LHCN-M2 (cell line): ENCODE data around the gene SETD6. TPM values are rescaled to one million over a fixed set of nuclear protein-coding genes. Genes with fewer than 3 reads are reported as not detected.

Experiments used
- DNase-seq: peaks from one replicate; pipeline ENCODE4 v3.0.0-alpha.2; 2012; ENCODE audit warnings: low read depth
- total RNA-seq: library from RNA; depleted of rRNA; stranded (reverse); fragments of >200 nt; gene quantifications from 2 replicates; pipeline ENCODE4 v1.2.3, GENCODE V29; 2014

Gene SETD6
- total RNA-seq, 1 experiment from 2014 or later: 9.9 TPM

DNA sequence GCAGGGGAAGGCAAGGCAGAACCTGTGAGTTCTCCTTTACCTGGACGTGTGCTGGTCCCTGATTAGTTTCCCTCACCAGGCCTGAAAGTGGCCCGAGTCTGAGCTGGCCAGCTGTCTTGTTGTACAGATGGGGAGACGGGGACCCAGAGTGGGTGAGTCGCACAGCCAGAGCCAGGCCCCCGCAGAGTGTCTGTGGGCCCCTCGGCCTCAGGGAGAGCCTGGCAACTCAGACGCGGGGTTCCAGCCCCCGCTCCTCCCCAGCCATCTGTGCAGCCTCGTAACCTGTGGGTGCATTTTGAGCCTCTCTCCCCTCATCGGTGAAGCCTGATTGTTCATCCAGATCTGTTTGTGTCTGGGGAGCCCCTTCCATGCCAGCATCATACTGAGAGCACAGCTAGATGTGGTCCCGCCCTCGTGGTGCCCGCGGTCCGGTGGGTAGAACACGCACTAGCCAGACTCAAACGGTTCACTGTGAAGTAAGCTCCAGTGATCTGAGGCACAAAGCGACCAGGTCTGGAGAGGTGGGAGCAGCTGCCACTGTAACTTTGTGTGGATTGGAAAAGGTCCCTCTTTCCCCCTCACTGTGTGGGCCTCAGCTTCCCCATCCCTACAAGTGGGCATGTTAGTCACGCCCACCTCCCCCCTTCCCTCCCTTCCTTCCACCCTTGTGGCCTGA lies 21.4 kb upstream of the SETD6 start:
- DNase-seq: no peak

DNA sequence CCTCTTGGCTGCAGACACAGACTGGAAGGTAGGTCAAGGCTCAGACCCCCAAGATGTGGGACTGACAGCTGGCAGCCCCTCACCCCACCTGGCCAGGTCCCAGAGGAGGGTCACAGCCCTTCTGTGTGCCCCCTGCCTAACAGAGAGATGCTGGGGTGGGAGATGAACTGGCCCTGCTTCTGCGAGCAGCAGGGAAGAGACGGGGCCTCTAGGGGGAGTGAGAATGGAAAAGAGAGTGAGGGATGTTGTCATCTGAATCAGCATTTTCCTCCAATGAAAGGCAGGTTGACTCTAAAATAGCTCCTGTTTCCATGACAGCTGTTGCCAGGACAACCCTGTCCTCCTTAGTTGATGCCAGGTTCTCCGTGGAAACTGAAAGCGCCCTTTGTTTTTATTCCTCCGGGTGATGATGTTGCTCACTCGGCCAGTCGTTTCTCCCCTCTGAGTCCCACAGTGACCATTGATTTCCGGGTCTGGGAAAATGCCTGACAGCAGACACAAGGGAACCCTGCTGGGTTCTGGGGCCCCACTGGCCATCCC lies 20.3 kb upstream of the SETD6 start:
- DNase-seq: peak; percentile 97

DNA sequence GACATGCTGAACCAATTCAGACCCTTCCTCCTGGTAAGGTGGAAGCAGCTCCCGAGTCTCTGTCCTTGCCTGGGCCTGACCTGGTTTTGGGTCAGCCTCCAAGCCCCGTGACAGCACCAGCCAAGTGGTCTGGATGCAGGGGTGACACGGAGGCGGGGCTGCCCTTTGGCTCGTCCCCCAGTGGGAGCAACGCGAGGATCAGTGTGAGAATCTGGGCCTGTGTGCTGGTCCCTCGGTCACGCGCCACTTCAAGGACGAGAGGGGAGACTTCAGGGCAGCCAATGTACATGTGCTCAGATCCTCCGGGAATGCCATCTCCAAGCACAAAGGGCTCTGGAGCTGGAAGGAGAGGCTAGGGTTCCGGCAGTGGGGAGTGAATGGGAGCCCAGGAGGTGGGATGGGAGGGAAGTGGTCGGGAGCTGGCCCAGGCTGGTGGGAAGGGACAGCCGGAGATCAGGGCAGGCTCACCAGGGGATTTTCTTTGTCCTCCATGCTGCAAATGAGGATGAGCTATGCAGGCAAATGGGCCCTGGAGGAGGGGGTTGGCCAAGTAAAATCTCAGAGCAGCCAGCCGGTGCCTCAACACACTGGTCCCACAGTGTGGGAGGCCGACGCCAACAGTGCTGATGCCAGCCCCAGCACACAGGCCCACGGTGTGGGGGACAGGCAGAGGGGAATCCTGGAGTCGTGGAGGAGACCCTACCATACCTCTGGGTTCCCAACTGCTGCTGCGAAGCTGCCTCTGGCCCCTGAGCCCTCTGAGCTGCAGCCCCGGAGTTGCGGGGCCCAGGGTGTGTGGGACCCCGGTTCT lies 19.6 kb upstream of the SETD6 start:
- DNase-seq: no peak

DNA sequence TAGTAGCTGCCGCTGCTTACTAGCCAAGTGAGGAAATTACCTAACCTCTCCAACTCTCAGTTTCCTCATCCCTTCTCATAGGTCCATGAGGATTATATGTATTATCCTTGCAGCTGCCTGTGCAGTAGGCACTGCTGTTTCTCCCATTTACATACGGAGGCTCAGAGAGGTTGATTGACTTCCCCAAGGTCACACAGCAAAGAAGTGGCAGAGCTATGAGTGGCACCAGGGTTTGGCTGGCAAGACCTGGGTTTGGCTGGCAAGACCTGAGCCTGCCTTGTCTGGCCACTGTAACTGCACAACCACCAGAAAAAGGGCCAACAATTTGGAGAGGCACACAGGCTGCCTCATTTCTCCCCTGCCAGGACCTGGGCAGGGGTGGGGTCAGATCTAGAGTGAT lies 17.8 kb upstream of the SETD6 start:
- DNase-seq: no peak

DNA sequence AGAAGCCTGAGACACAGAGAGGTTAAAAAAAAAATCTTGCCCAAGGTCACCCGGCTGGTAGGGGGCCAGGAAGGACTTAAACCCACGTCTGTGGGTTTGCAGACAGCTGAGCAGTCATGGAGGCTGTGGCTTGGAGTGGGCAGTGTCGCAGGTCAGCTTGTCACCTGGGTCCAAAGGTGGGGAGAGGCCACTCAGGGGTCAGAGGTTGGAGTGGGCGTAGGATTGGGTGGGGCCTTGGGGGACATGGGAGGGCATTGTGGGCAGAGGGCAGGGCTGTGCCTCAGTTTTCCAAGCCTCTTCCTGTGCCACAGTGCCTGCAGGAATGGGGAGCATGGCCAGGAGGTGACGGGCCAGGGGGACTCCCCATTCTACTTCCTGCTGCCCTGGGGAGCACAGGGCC lies 17.4 kb upstream of the SETD6 start:
- DNase-seq: no peak

DNA sequence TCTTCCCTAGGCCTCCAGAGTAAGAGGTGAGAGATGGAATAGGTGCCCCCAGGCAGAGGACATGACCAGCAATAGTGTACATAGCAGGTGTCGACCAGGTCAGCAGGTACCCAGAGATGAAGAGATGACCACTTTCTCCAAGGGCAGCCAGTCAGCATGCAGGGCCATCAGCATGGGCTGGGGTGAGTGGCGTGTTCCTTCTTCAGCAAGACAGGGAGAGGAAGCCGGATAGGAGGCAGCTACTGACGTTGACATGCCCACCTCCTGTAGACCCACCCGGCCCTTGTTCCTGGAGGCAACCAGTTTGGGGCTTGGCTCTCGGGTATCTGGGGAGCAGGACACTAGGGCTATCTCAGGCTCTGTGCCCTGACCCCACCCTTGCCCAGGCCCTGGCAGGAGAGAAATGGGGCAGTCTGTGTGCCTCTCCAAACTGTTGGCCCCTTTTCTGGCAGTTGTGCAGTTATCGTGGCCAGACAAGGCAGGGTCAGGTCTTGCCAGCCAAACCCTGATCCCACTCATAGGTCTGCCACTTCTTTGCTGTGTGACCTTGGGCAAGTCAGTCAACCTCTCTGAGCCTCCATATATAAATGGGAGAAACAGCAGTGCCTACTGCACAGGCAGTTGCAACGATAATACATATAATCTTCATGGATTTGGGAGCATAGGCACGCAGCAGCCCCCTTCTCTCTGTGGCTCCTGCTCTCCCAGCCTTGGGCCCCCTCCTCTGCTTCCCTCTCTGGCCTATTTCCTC lies 16.8 kb upstream of the SETD6 start:
- DNase-seq: no peak

DNA sequence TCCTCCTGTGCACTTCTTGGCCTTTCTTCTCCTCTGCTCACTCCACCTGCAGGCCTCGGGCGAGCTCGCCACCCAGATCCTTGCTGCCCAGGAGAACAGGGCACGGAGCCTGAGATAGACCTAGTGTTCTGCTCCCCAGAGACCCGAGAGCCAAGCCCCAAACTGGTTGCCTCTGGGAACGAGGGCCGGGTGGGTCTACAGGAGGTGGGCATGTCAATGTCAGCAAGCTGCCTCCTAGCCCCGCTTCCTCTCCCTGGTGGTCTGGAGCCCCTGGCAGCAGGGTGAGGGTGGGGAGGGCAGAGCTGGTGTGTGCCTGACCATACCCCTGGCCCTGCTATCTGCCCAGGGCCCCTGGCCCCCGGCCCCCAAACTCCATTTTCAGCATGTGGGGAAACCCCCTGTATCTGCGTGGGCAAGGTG lies 16.2 kb upstream of the SETD6 start:
- DNase-seq: no peak

DNA sequence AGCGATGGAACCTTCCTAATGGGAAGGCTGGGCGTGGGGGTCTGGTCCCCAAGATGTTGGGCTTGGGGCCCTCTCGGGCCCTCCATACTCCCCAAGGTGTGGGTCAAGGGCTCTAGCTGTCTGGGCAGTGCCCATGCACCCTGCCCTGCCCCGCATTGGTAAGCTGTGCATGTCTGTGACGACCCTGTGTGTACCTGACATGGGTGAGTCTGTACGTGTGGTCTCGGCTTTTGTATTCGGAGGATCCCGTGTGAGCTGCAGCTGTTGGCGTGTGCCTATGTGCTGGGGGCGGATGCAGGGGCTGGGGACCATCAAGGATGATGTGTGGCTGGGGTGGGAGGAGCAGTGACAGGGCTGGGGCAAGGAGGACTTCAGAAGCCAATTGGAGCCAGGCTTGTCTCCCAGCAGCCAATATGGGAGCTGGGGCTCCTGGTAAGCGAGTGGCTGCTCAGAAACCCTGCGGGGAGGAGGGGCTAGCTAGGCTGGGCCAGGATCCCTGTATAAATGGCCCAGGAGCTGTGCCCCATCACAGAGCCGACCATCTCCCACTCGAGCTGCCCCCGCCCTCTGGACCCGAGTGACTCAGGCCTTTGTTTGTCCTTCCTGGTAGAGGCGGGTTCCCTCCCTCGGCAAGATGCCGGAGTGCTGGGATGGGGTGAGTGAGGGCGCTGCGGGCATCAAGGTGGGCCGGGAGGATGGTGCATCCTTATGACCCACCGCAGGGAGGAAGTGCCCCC lies 15.5 kb upstream of the SETD6 start, which contains the start of gene NDRG4:
Gene NDRG4 (plus strand): TSS at position 529 of the 737 bp plus-strand sequence. CDS start 106 bp downstream, at position 635.
- DNase-seq: peak; percentile 74

DNA sequence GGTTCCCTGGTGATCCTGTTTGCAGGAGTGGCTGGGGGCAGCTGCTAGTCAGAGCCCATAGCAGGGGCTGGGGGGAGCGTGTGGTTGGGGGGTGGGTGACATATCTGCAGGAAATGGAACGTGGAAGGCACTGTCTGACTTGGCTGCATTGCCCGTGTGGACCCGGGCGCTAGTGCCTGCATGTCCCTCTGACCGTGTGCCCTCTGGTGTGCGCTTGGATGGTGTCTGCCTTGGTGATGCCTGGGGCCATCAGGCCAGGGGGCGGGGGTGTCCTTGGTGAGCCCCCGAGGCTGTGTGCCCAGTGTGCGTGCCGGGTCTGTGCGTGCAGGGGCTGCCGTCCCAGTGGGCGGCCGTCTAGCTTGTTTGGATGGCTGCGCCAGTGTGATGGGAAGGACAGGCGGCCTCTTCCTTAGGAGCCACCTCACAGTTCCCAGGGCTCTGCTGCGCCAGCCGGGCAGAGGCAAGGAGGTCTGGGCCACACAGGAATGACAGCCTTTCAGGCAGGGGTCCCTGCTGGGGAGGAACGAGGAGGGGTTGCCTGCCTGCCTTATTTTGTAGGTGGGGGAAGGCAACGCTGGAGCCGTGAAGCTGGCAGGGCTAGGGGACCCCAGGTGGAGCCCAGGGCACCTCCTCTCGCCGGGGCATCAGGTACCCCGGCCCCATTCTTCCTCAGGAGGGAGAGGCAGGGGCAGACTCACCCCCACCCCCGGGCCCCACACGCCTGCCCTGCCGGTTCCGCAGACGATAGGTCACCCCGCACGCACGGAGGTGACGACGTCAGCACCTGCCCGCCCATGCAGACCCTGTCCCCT lies 14.7 kb upstream of the SETD6 start:
- DNase-seq: no peak

DNA sequence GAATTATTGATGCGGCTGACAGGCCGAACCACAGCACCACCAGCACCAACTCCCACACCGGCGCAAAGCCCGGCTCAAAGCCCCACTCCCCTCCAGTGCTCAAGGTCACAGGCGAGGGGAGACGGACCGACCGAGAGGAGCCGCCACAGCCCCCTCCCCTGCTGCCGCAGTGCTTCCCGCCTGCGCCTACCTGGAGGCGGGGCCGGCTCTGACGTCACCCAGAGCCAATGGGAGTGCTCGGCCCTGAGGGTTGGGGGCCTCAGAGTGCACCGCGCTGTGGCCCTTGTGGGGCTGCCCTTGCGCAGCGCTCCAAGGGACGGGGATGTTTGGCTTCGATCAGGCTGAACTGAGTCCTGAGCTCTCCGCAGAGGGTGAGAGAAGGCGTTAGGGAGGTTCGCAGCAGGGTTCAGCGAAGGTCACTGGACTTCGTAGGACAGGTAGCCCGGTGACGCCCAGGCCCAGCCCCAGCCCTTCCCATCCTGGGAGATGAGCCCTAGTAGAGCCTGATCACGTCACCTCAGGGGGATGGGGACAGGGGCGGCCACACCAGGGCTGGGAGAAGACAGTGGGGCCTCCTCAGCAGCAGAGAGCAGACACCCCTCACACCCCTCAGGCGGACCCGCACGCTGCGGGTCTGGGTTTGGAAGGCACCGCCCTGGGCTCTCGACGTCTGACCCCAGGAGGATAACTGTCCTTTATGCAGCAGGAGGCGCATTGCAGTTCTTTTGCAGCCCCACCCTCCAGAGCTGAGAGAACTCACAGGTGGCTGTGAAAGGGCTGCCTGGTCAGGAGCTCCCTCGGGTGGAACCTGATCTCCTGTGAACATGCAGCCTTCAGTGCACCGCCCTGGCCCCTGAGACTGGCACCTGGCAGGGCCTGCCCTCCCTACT lies 13.8 kb upstream of the SETD6 start:
- no peak for DNase-seq

DNA sequence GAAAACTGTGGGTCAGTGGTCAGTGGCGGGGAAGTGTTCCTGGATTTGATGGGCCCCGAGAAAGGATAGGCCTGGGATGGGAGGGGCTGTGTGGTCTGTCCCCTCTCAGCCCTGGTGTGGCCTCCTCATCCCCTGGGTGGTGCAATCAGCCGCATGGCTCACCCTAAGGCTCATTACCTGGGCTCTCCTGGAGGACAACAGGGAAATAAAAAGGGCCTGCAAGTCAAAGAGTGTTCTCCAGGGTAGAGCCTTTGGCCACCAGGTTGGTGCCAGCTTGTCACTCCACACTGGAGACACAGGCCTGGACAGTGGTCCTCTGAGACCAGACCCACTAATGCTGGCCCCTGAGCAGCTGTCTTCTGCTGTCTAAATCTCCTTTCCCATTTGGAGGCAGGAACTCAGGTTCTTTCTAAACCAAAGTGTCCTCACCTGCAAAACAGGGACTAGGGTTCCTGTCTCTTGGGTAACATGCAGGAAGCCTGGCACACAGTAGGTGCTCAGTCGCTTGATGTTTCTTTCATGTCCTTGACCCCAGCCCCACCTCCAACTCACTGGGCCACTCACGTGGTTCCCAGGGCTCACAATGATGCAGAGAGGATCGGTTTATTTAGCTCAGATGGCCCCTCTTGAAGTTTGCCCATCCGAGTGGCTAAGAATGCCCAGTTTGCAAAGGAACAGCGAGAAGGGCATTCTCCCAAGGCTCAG lies 12.9 kb upstream of the SETD6 start:
- no peak for DNase-seq

DNA sequence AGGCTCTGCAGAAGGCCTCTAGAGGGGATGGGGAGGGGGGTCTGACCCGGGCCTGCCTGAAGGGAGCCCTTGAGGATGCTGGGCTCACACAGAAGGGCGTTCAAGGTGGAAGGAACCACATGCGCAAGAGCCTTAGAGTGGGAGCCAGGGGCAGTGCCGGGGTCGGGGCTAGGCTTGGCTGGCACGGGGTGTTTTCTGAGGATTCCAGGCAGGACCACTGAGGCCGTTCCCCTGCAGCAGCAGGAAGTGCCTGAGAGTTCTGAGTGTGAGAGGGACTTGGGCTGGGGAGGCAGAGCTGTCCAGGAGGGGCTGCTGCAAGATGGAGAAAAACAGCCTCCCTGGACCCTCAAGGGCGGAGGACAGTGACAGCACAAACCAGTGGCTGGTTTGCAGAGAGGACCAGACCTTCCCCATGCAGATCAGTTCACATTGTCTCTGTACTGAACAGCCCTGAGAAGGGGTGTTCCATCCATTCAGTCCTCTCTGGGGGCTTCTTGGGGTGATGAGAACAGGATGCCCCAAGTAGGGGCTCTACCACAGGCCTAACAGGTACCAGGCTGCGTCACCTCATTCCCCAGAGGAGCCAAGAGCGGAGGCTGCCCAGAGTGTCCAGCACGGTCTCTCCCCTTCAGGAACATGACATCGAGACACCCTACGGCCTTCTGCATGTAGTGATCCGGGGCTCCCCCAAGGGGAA lies 12.0 kb upstream of the SETD6 start:
- DNase-seq: no peak

DNA sequence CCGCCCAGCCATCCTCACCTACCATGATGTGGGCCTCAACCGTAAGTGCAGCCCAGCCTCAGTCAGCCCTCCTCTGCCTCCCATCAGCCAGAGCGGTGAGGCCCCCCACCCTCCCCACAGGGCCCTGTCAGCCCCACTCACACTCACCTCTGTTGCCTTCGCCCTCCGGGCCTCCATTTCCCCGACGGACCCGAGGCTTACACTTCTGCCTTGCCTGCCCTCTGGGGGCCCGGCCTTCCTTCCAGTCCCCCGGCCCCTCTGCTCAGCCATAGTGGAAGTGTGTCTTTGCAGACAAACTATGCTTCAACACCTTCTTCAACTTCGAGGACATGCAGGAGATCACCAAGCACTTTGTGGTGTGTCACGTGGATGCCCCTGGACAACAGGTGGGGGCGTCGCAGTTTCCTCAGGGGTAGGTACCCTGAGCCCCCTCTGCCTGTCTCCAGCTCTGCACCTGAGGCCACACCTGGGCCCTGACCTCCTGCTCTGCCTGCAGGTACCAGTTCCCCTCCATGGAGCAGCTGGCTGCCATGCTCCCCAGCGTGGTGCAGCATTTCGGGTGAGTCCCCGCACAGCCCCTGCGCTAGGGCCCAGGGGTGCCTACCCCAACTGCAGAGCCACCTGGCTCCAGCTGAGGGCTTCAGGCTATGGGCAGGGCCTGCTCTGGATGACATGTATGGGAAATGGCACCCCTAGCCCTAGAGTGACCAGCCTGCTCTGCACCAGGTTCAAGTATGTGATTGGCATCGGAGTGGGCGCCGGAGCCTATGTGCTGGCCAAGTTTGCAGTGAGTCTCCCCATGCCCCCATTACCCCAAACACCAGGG lies 11.2 kb upstream of the SETD6 start:
- no peak for DNase-seq

DNA sequence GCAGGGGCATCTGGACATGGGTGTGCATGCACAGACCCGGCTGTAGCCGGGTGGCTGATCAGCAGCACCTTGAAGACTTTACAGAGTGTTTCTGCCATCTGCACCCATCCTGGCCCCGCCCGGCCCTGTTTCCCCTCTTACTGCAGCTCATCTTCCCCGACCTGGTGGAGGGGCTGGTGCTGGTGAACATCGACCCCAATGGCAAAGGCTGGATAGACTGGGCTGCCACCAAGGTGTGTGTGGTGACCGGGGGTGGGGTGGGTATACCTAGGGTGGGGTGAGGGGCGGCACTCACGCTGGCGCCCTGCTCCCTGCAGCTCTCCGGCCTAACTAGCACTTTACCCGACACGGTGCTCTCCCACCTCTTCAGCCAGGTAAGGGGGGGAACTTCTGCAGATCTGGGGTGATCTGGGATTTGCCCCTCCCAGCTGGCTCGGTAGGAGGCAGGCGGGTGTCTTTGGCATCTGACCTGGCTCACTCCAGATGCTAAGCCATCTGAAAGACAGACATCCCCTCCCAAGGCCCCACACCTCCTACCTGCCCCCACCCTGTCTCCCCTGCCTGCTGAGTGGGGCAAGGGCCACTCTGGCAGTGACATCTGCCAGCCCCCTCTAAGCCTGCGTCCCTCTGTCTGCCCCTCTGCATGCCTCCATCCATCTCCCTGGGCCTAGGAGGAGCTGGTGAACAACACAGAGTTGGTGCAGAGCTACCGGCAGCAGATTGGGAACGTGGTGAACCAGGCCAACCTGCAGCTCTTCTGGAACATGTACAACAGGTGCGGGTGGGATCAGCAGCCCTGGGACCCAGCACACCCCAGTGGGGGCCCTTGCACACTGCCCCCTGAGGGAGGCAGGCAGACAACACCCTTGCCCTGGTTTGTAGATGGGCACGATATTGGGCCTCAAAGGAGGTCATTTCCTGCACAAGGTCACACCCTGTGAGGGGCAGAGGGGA lies 8.8 kb upstream of the SETD6 start:
- no peak for DNase-seq

DNA sequence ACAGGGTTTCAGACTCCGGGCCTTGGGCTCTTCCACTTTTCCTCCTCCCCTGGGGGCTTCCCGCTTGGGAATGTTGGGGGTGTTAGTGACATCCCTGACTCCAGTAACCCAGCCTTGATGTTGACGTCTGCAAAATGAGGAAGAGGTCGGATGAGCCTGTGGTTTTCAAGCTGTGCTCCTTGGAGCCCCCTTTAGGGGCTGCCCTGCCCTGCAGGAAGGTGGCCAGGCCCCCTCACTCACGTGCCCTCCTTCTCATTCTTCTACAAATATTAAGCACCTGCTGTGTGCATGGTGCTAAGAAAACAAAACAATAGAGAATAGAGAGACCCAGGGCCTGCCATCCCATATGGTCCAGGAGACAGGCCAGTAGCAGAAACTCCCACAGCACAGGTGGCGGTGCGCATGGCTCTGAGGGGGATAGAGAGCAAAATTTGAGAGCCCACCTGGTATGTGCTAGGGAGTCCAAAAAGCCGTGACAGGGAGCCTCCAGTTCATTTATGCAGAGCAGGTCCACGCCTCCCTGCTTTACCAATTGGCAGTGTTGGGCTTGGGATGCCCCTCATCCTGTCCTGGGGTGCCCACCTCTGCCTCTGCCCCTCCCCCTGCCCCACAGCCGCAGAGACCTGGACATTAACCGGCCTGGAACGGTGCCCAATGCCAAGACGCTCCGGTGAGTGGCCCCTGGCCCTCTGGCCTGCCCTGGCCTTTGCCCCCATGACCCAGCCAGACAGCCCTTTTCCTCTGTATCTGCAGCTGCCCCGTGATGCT lies 7.9 kb upstream of the SETD6 start:
- DNase-seq: no peak
